ENCODE measurements around the gene ZNF793. TPM values are rescaled to one million over a fixed set of nuclear protein-coding genes. Genes with fewer than 3 reads are reported as not detected.

ZNF793 gene
- total and polyA plus RNA-seq, 9 of the 15 experiments (the other 6 are each of a cell fraction or from before 2014, with no cell fraction given) = 0.02 to 0.04 (median 0.03) TPM; not detected in 6

DNA sequence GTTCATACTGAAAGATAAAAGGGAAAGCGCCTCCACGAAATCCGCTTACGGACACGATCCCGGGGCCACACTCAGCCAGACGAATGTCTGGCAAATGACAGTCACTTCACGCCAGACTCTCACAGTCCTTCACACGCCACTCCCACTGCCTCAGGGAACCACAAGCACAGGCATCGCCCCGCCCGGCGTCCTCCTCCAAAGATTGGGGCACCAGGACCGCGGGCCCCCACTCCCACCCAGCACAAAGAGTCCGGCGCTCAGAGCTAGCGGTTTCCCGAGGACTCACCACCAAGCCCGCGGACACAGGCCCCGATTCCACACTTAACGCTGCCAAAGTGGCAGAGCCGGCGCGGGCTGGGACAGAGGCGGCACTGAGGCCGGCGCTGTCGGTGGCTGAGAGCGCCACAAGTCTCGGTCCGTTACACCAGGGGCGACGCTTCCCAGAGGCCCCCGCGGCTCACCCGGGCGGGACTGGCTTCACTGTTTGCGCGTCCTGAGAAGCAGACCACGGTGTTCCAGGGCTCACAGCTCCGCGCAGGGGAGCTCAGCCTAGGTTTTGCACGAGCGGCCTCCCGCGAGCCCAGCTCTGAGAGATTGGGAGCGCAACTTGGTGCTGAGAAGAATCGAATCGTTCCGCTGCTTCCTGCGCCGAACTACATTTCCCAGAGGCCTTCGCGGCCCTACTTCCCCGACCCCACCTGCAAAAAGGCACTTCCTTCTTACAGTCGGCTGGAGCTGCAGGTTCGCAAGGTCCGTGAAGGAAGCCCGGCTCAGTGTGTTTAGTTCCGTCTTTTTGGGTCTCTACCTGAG lies 39.7 kb upstream of the ZNF793 start, which contains the start of gene ZNF569 (continued):
- TF ChIP-seq SMC3 (conservative IDR thresholded peaks at IDR 0.05; ENCODE audit: insufficient read depth, low read depth, low read length) = no peak
- TF ChIP-seq, protein P1, sequence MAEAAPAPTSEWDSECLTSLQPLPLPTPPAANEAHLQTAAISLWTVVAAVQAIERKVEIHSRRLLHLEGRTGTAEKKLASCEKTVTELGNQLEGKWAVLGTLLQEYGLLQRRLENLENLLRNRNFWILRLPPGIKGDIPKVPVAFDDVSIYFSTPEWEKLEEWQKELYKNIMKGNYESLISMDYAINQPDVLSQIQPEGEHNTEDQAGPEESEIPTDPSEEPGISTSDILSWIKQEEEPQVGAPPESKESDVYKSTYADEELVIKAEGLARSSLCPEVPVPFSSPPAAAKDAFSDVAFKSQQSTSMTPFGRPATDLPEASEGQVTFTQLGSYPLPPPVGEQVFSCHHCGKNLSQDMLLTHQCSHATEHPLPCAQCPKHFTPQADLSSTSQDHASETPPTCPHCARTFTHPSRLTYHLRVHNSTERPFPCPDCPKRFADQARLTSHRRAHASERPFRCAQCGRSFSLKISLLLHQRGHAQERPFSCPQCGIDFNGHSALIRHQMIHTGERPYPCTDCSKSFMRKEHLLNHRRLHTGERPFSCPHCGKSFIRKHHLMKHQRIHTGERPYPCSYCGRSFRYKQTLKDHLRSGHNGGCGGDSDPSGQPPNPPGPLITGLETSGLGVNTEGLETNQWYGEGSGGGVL (CRISPR knock-in tag; IDR thresholded peaks at IDR 0.05) = no peak
- TF ChIP-seq SETDB1 (IDR thresholded peaks at IDR 0.05; ENCODE audit: low read length) = no peak
- TF ChIP-seq LARP7 (IDR thresholded peaks at IDR 0.05) = no peak
- no peak for TF ChIP-seq SIRT6 (IDR thresholded peaks at IDR 0.05; ENCODE audit: low read depth, low read length)
- TF ChIP-seq ETV6 (IDR thresholded peaks at IDR 0.05; ENCODE audit: borderline replicate concordance in 1 of 2, low read depth in 2 of 2, low read length in 1 of 2) = no peak
- no peak for TF ChIP-seq ETV6 (CRISPR knock-in tag; IDR thresholded peaks at IDR 0.05; ENCODE audit: borderline replicate concordance)
- TF ChIP-seq WHSC1 (IDR thresholded peaks at IDR 0.05; ENCODE audit: low read length) = no peak
- TF ChIP-seq MTA3 (IDR thresholded peaks at IDR 0.05; ENCODE audit: borderline replicate concordance) = 0 out of 2 replicates have a peak, but pooled peaks have one; percentile 44
- no peak for TF ChIP-seq ZNF224 (CRISPR knock-in tag; IDR thresholded peaks at IDR 0.05)
- no peak for TF ChIP-seq HDGF (IDR thresholded peaks at IDR 0.05)
- no peak for TF ChIP-seq CHCHD3 (CRISPR knock-in tag; IDR thresholded peaks at IDR 0.05)
- TF ChIP-seq SRSF9 (IDR thresholded peaks at IDR 0.05; ENCODE audit: borderline replicate concordance, low read depth, low read length) = no peak
- no peak for TF ChIP-seq CEBPG (CRISPR knock-in tag; IDR thresholded peaks at IDR 0.05)
- TF ChIP-seq CEBPG (tag; conservative IDR thresholded peaks at IDR 0.05 in 1 of 2, IDR thresholded peaks at IDR 0.05 in 1 of 2) = no peak
- TF ChIP-seq ELF1 (tag; IDR thresholded peaks at IDR 0.05) = peak; percentile 83
- TF ChIP-seq HNRNPL (IDR thresholded peaks at IDR 0.05; ENCODE audit: low read depth, low read length) = no peak
- TF ChIP-seq MCM3 (IDR thresholded peaks at IDR 0.05) = no peak
- no peak for TF ChIP-seq MYBL2 (IDR thresholded peaks at IDR 0.05; ENCODE audit: low read depth)
- TF ChIP-seq MYBL2 (CRISPR knock-in tag; IDR thresholded peaks at IDR 0.05; ENCODE audit: borderline replicate concordance) = no peak
- TF ChIP-seq GTF2A2 (tag; IDR thresholded peaks at IDR 0.05) = no peak
- no peak for TF ChIP-seq MYC (IDR thresholded peaks at IDR 0.05; ENCODE audit: low read depth, low read length)
- TF ChIP-seq MYC (CRISPR knock-in tag; IDR thresholded peaks at IDR 0.05; ENCODE audit: borderline replicate concordance, low read depth) = no peak
- TF ChIP-seq, protein P2, sequence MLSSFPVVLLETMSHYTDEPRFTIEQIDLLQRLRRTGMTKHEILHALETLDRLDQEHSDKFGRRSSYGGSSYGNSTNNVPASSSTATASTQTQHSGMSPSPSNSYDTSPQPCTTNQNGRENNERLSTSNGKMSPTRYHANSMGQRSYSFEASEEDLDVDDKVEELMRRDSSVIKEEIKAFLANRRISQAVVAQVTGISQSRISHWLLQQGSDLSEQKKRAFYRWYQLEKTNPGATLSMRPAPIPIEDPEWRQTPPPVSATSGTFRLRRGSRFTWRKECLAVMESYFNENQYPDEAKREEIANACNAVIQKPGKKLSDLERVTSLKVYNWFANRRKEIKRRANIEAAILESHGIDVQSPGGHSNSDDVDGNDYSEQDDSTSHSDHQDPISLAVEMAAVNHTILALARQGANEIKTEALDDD (IDR thresholded peaks at IDR 0.05) = no peak
- TF ChIP-seq EHMT2 (IDR thresholded peaks at IDR 0.05) = no peak
- TF ChIP-seq, protein P3, sequence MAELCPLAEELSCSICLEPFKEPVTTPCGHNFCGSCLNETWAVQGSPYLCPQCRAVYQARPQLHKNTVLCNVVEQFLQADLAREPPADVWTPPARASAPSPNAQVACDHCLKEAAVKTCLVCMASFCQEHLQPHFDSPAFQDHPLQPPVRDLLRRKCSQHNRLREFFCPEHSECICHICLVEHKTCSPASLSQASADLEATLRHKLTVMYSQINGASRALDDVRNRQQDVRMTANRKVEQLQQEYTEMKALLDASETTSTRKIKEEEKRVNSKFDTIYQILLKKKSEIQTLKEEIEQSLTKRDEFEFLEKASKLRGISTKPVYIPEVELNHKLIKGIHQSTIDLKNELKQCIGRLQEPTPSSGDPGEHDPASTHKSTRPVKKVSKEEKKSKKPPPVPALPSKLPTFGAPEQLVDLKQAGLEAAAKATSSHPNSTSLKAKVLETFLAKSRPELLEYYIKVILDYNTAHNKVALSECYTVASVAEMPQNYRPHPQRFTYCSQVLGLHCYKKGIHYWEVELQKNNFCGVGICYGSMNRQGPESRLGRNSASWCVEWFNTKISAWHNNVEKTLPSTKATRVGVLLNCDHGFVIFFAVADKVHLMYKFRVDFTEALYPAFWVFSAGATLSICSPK (IDR thresholded peaks at IDR 0.05; ENCODE audit: borderline replicate concordance) = no peak
- TF ChIP-seq SRSF7 (optimal IDR thresholded peaks at IDR 0.05; ENCODE audit: low read depth, low read length) = no peak

Measured in K562 (cell line).